A673 (cell line): ENCODE measurements around the gene CEMIP2.

Source experiments
- CTCF ChIP-seq: fragments of 300-800, 200-600 bp; sonication (generic); conservative IDR thresholded peaks from 2 replicates; pipeline ENCODE4 v1.5.1; 2017; ENCODE audit warnings: low read depth, mild to moderate bottlenecking, antibody characterized with exemption, low read length, moderate library complexity, mixed read lengths
- EZH2 ChIP-seq: fragments of 200-600 bp; sonication (generic); IDR thresholded peaks from 2 replicates; pipeline ENCODE4 v1.6.1; 2017; ENCODE audit warnings: borderline replicate concordance, low read depth, mild to moderate bottlenecking, mixed read lengths, antibody characterized with exemption, low read length; ENCODE audit not compliant: poor library complexity, severe bottlenecking

GRCh38 chr9:71762900-71763653 lies 5.2 kb downstream of the CEMIP2 start:
- TF ChIP-seq EZH2 (no peak), CTCF (no peak)
